OCI-LY1 (cell line): Measurements from ENCODE around the gene CACNB3.

ENCODE experiments used
- H2AFZ ChIP-seq: fragments of 200-600 bp; sonication (generic), shearing (Covaris generic); 2 replicates; pipeline ENCODE4 v1.6.0; 2014; ENCODE audit warnings: antibody characterized with exemption, mild to moderate bottlenecking, low read length
- H3F3A ChIP-seq: fragments of 200-600 bp; sonication (generic), shearing (Covaris generic); 2 replicates; pipeline ENCODE4 v1.6.0; 2014; ENCODE audit warnings: mild to moderate bottlenecking, antibody characterized with exemption, low read length, moderate library complexity; ENCODE audit not compliant: insufficient read depth
- H3K27ac ChIP-seq: fragments of 200-600 bp; sonication (generic); 2 replicates; pipeline ENCODE4 v1.5.1; 2014; ENCODE audit warnings: low read length, mixed run types, mild to moderate bottlenecking, low read depth; ENCODE audit not compliant: poor library complexity, severe bottlenecking
- H3K27me3 ChIP-seq: fragments of 200-600 bp; sonication (generic); 2 replicates; pipeline ENCODE4 v1.6.0; 2014; ENCODE audit warnings: antibody characterized with exemption, mild to moderate bottlenecking, low read length, moderate library complexity; ENCODE audit not compliant: insufficient read depth
- H3K36me3 ChIP-seq: fragments of 200-600 bp; sonication (generic); 2 replicates; pipeline ENCODE4 v1.6.1; 2014; ENCODE audit warnings: mild to moderate bottlenecking, antibody characterized with exemption, low read length, moderate library complexity, mixed read lengths; ENCODE audit not compliant: insufficient read depth
- H3K4me1 ChIP-seq: fragments of 200-600 bp; sonication (generic); 2 replicates; pipeline ENCODE4 v1.5.1; 2014; ENCODE audit warnings: mild to moderate bottlenecking, low read length, moderate library complexity; ENCODE audit not compliant: insufficient read depth, severe bottlenecking
- H3K4me2 ChIP-seq: fragments of 200-600 bp; sonication (generic), shearing (Covaris generic); 2 replicates; pipeline ENCODE4 v1.6.1; 2014; ENCODE audit warnings: low read length
- H3K4me3 ChIP-seq: fragments of 200-600 bp; sonication (generic); 2 replicates; pipeline ENCODE4 v1.5.1; 2014; ENCODE audit warnings: low read length, low read depth, mild to moderate bottlenecking, mixed read lengths; ENCODE audit not compliant: poor library complexity, severe bottlenecking
- H3K79me2 ChIP-seq: fragments of 200-600 bp; shearing (Covaris generic); 2 replicates; pipeline ENCODE4 v1.6.1; 2016; ENCODE audit warnings: mixed run types, low read length, mixed read lengths; ENCODE audit not compliant: insufficient read depth
- H3K9ac ChIP-seq: fragments of 200-600 bp; sonication (generic), shearing (Covaris generic); 2 replicates; pipeline ENCODE4 v1.6.1; 2014; ENCODE audit warnings: mild to moderate bottlenecking, low read length, mixed read lengths
- H3K9me2 ChIP-seq: fragments of 200-600 bp; sonication (generic), shearing (Covaris generic); 2 replicates; pipeline ENCODE4 v1.6.1; 2014; ENCODE audit warnings: low read depth, mild to moderate bottlenecking, low read length, mixed read lengths
- H3K9me3 ChIP-seq: fragments of 200-600 bp; shearing (Covaris generic); 2 replicates; pipeline ENCODE4 v1.6.1; 2014; ENCODE audit warnings: low read length, mixed read lengths
- H4K20me1 ChIP-seq: fragments of 200-600 bp; sonication (generic), shearing (Covaris generic); 2 replicates; pipeline ENCODE4 v1.6.0; 2016; ENCODE audit warnings: mild to moderate bottlenecking, low read length; ENCODE audit not compliant: insufficient read depth
- EZH2 ChIP-seq: fragments of 200-600 bp; sonication (generic), shearing (Covaris generic); IDR thresholded peaks from 2 replicates; pipeline ENCODE4 v1.8.0; 2017; ENCODE audit warnings: borderline replicate concordance, mixed run types, mild to moderate bottlenecking, antibody characterized with exemption, low read length, moderate library complexity, mixed read lengths
- TF ChIP-seq, protein P1 (sequence below): fragments of 200-600 bp; sonication (generic), shearing (Covaris generic); IDR thresholded peaks from 2 replicates; pipeline ENCODE4 v1.5.1; 2017; ENCODE audit warnings: mild to moderate bottlenecking, antibody characterized with exemption, low read length, moderate library complexity, mixed read lengths

Gene CACNB3

DNA sequence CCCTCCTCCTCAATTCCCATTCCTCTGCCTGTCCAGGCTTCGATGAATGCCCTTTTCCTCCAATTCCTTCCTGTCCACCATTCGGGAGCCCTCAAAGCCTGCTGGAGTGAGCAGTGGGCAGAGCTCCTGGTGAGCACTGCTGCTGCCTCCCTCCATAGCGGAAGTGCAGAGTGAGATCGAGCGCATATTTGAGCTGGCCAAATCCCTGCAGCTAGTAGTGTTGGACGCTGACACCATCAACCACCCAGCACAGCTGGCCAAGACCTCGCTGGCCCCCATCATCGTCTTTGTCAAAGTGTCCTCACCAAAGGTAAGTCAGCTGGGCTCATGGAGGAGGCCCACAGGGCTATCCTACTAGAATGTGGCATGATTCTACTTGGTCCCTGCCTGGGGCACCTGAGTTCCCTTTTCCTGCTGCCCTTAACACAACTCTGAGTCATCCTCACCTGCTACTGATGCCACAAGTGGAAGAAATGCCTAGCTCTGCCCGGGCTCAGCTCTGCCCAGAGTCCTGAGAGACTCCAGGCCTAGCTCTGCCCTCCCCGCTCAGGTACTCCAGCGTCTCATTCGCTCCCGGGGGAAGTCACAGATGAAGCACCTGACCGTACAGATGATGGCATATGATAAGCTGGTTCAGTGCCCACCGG lies 8.0 kb downstream of the CACNB3 start:
- TF ChIP-seq EZH2, result no peak
- TF ChIP-seq, protein P1, sequence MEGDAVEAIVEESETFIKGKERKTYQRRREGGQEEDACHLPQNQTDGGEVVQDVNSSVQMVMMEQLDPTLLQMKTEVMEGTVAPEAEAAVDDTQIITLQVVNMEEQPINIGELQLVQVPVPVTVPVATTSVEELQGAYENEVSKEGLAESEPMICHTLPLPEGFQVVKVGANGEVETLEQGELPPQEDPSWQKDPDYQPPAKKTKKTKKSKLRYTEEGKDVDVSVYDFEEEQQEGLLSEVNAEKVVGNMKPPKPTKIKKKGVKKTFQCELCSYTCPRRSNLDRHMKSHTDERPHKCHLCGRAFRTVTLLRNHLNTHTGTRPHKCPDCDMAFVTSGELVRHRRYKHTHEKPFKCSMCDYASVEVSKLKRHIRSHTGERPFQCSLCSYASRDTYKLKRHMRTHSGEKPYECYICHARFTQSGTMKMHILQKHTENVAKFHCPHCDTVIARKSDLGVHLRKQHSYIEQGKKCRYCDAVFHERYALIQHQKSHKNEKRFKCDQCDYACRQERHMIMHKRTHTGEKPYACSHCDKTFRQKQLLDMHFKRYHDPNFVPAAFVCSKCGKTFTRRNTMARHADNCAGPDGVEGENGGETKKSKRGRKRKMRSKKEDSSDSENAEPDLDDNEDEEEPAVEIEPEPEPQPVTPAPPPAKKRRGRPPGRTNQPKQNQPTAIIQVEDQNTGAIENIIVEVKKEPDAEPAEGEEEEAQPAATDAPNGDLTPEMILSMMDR, result no peak
- Histone ChIP-seq H3K4me3 (no peak overlapping the region), H3K79me2 (no peaks in the 10 kb centered on the region), H3K9me2 (no peaks in the 10 kb centered on the region), H3K27me3 (no peaks in the 10 kb centered on the region), H3K9ac (no peak overlapping the region), H3K36me3 (peaks cover 34% of the 10 kb centered on the region), H3K4me2 (no peak overlapping the region), H4K20me1 (no peaks in the 10 kb centered on the region), H3K4me1 (no peaks in the 10 kb centered on the region), H3F3A (no peaks in the 10 kb centered on the region), H2AFZ (no peak overlapping the region), H3K27ac (no peak overlapping the region), H3K9me3 (no peaks in the 10 kb centered on the region)

DNA sequence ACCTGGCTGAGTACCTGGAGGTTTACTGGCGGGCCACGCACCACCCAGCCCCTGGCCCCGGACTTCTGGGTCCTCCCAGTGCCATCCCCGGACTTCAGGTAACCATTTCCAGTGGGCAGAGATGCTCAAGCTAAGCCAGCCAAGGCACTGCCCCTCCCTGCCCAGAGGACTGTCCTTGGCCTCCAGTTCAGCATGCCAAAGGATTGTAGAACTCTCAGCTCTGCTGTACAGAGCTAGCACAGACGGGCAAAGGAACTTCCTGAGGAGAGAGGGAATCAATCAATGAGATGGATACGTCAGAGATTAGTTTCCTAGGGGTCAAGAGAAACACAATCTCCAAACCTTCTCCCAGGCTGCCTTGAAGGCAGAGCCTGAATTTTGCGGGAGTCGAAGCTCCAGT lies 8.7 kb downstream of the CACNB3 start:
- H3K27ac ChIP-seq, result no peak overlapping the region
- no peak overlapping the region for H2AFZ ChIP-seq
- TF ChIP-seq EZH2, result no peak
- TF ChIP-seq, protein P1, result no peak
- H3F3A ChIP-seq, result no peaks in the 10 kb centered on the region
- H3K36me3 ChIP-seq, result peaks cover 41% of the 10 kb centered on the region
- no peak overlapping the region for H3K4me2 ChIP-seq
- no peaks in the 10 kb centered on the region for H3K4me1 ChIP-seq
- H3K4me3 ChIP-seq, result no peak overlapping the region
- H3K9ac ChIP-seq, result no peak overlapping the region
- H3K9me2 ChIP-seq, result no peaks in the 10 kb centered on the region
- H3K9me3 ChIP-seq, result no peaks in the 10 kb centered on the region
- H3K79me2 ChIP-seq, result no peaks in the 10 kb centered on the region
- no peaks in the 10 kb centered on the region for H3K27me3 ChIP-seq
- no peaks in the 10 kb centered on the region for H4K20me1 ChIP-seq

GRCh38 chr12:48827513-48828096 lies 9.3 kb downstream of the CACNB3 start:
- H3K9ac ChIP-seq, result no peak overlapping the region
- H3K4me1 ChIP-seq, result no peaks in the 10 kb centered on the region
- no peaks in the 10 kb centered on the region for H4K20me1 ChIP-seq
- no peaks in the 10 kb centered on the region for H3K27me3 ChIP-seq
- H3K36me3 ChIP-seq, result peaks cover 47% of the 10 kb centered on the region
- no peaks in the 10 kb centered on the region for H3F3A ChIP-seq
- no peak overlapping the region for H2AFZ ChIP-seq
- H3K9me3 ChIP-seq, result no peaks in the 10 kb centered on the region
- H3K4me2 ChIP-seq, result no peak overlapping the region
- H3K27ac ChIP-seq, result no peak overlapping the region
- no peaks in the 10 kb centered on the region for H3K9me2 ChIP-seq
- TF ChIP-seq, protein P1, result no peak
- TF ChIP-seq EZH2, result no peak
- no peak overlapping the region for H3K4me3 ChIP-seq
- no peaks in the 10 kb centered on the region for H3K79me2 ChIP-seq
